ENCODE data around the gene SF3B4. TPM values are rescaled to one million over a fixed set of nuclear protein-coding genes. Genes with fewer than 3 reads are reported as not detected.

The SF3B4 gene
- total RNA-seq, 2 experiments from 2014 or later: 90.2 to 101 TPM

DNA sequence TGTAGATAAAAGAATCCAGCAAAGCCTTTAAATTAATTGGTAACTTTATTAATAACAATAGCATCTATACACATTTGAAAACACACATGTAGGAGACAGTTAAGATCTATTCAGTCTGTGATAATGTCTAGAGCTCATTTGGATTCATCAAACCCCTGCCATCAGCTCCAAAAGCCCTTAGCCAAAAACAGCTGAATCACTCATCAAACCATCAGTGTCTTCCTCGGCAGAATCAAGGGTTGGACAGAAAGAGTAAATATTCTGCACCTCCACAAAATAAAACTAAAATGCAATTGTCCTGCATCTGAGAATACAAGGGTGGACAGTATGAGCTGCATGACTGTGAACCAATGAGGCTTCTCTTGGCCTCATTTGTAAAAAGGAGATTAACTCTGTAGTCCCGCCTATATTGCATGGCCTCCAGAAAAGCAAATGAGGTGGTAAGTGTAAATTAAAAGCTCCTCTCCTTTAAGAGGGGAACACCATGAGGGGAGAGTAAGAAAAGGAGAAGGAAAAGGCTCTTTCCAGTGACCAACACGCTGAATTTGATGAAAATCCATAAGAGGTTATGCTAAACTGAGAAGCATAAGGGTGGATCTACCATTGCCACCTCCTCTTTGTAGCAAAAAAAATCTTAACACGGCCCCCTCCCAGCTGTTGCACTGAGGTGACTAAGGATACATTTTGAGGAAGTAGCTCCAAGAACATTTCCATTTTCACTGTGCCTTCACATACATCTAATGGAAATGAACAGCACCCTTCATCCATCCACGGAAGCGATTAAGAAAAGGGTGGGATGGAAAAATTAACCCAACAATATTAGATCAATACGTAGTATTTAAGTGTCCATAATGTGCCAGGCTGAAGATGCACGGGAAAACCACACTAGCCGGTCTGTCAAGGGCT lies 42.9 kb downstream of the SF3B4 start:
- Mint-ChIP-seq H3K27ac (no peak overlapping the region), H3K4me1 (peaks cover 20% of the 10 kb centered on the region), H3K9me3 (no peaks in the 10 kb centered on the region), H3K36me3 (ENCODE audit: low read depth) (no peaks in the 10 kb centered on the region), H3K27me3 (no peaks in the 10 kb centered on the region), H3K4me3 (no peak overlapping the region)
- CTCF ChIA-PET: interaction anchor here (0.6 to 0.9 kb wide), 2 partner anchors 21 to 357 kb away, joined by 3 to 4 read pairs; no protein-coding TSS in a partner anchor
- peak; percentile 56 for DNase-seq
- POLR2A ChIA-PET: interaction anchor here (1.2 to 4.2 kb wide), 3 partner anchors 36 to 44 kb away, joined by 6 to 31 read pairs (median 26); partner anchors contain the start of gene SF3B4

DNA sequence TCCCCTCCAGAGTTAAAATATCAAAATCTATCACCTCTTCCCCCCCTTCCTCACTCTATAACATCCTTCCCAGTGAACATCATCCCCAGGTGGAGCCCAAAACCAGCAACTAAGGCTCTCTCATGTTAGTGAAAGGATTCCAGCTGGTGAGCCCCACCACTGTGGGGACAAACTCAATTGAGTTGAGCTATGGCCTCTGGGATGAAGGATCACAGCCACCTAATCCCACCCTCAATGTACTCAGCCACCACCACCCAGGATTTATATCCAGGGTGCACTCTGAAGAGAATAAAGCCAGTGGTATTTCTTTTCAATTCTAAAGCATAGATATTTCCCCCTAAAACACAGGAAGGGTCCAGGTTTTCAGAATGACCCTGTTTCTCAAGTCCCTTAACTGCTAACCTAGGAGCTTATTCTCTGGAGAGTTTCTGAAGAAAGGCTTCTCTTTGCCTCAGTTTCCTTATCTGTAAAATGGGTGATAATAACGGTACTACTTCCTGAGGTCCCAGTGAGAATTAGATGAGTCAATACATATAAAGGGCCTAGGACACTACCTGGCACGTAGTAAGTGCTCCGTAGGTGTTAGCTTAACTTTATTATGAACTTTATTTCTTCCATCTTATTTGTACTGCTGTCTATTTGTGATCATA lies 43.9 kb downstream of the SF3B4 start:
- H3K27me3 Mint-ChIP-seq: no peaks in the 10 kb centered on the region
- peaks cover 27% of the 10 kb centered on the region for H3K4me1 Mint-ChIP-seq
- ChIA-PET POLR2A (no interaction called here), CTCF (interaction anchor here (0.5 kb wide), 1 partner anchor 18 kb away, joined by 3 read pairs; no protein-coding TSS in a partner anchor)
- no peak for DNase-seq
- no peaks in the 10 kb centered on the region for H3K9me3 Mint-ChIP-seq
- H3K27ac Mint-ChIP-seq: no peak overlapping the region
- no peaks in the 10 kb centered on the region for H3K36me3 Mint-ChIP-seq (ENCODE audit: low read depth)
- H3K4me3 Mint-ChIP-seq: peak overlapping the region; percentile 11

- peak overlapping the region; percentile 1 for H3K27ac Mint-ChIP-seq
Measured at GRCh38 chr1:149881876-149882275, 45.7 kb downstream of the SF3B4 start.

DNA sequence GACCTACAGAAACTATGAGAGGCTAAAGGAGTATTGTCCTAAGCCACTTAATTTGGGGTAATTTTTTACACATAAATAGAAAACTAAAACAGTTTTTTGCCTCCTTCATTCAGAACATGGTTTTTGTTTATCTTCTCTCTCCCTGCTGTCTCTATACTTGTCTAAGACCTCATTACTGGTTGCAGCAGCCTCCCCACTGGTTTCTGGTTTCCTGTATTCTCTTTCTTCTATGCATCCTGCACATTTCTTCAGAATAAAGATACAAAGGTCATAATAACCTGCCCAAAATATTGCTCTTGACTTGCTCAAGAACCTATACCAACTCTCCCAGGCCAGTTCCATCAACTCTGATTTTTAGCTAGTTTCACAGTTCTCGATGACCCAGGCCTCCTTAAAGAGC lies 48.0 kb downstream of the SF3B4 start:
- peaks cover 4% of the 10 kb centered on the region for H3K9me3 Mint-ChIP-seq
- ChIA-PET CTCF (no interaction called here), POLR2A (no interaction called here)
- H3K4me3 Mint-ChIP-seq: peak overlapping the region; percentile 21
- H3K4me1 Mint-ChIP-seq: peaks cover 35% of the 10 kb centered on the region
- DNase-seq: peak; percentile 51
- H3K27me3 Mint-ChIP-seq: no peaks in the 10 kb centered on the region
- H3K36me3 Mint-ChIP-seq (ENCODE audit: low read depth): no peaks in the 10 kb centered on the region
- H3K27ac Mint-ChIP-seq: peak overlapping the region; percentile 60

More at GRCh38 chr1:149881876-149882275, 45.7 kb downstream of the SF3B4 start:
- Mint-ChIP-seq H3K36me3 (ENCODE audit: low read depth) (no peaks in the 10 kb centered on the region), H3K4me3 (no peak overlapping the region), H3K9me3 (peaks cover 4% of the 10 kb centered on the region), H3K4me1 (peaks cover 35% of the 10 kb centered on the region), H3K27me3 (no peaks in the 10 kb centered on the region)
- no peak for DNase-seq
- ChIA-PET CTCF (no interaction called here), POLR2A (interaction anchor here (0.6 kb wide), 1 partner anchor 420 kb away, joined by 3 read pairs; no protein-coding TSS in a partner anchor)

GRCh38 chr1:149877211-149877946 lies 50.2 kb downstream of the SF3B4 start:
- CTCF ChIA-PET: interaction anchor here (0.9 to 1.2 kb wide), 2 partner anchors 9 to 10 kb away, joined by 4 to 6 read pairs; a partner anchor contains a TSS
- H3K27ac Mint-ChIP-seq: peak overlapping the region; percentile 41

More at GRCh38 chr1:149877211-149877946, 50.2 kb downstream of the SF3B4 start:
- DNase-seq: no peak
- peaks cover 33% of the 10 kb centered on the region for H3K4me1 Mint-ChIP-seq
- H3K4me3 Mint-ChIP-seq: no peak overlapping the region
- POLR2A ChIA-PET: no interaction called here
- H3K36me3 Mint-ChIP-seq (ENCODE audit: low read depth): no peaks in the 10 kb centered on the region
- peaks cover 4% of the 10 kb centered on the region for H3K9me3 Mint-ChIP-seq
- no peaks in the 10 kb centered on the region for H3K27me3 Mint-ChIP-seq

Other genes starting within 250 kb of the SF3B4 start
- gene FCGR1A, start 145.1 kb downstream of the SF3B4 start, total RNA-seq: not detected
- gene BOLA1, start 28.2 kb downstream of the SF3B4 start, total RNA-seq: 10 to 100 TPM; 20.3 to 20.6 TPM
- gene SV2A, start 10.0 kb downstream of the SF3B4 start, total RNA-seq: 1 to 10 TPM; 7.5 to 7.7 TPM
- 1 to 10 TPM; 2.1 to 2.8 TPM for gene MTMR11, start 9.1 kb upstream of the SF3B4 start, total RNA-seq
- gene OTUD7B, start 82.9 kb upstream of the SF3B4 start, total RNA-seq: 10 to 100 TPM in 1 of 2 experiments, 1 to 10 TPM in 1; 9.9 to 10.6 TPM
- 10 to 100 TPM; 34.1 to 38.1 TPM for gene VPS45, start 140.0 kb upstream of the SF3B4 start, total RNA-seq
- 10 to 100 TPM; 65.6 to 67.7 TPM for gene PLEKHO1, start 222.1 kb upstream of the SF3B4 start, total RNA-seq

Data from activated CD4-positive, alpha-beta T cell treated with anti-CD3 and anti-CD28 coated beads, Interleukin-2, amount 10 ng/mL, durations not matched to agents 7 days and 5 days (primary cell).